ACC112 (cell line): ENCODE measurements around the gene NRM.
"Not testable (repeated sequence)": the region's sequence is repeated elsewhere in the genome, so short reads cannot be mapped to it uniquely, and the experiment has no call there.

Experiments
- H2AFZ ChIP-seq: fragments of 200-600 bp; sonication (generic); one replicate; pipeline ENCODE4 v1.6.0; 2017; ENCODE audit warnings: antibody characterized with exemption, low read length; ENCODE audit not compliant: unreplicated experiment
- H3K27ac ChIP-seq: fragments of 200-600 bp; sonication (generic); 2 replicates; pipeline ENCODE4 v1.5.1; 2014; ENCODE audit warnings: low read depth, mild to moderate bottlenecking, antibody characterized with exemption, low read length, moderate library complexity
- H3K27me3 ChIP-seq: fragments of 200-600 bp; sonication (generic); 2 replicates; pipeline ENCODE4 v1.6.1; 2014; ENCODE audit warnings: mild to moderate bottlenecking, antibody characterized with exemption, low read length, moderate library complexity, mixed read lengths; ENCODE audit not compliant: insufficient read depth
- H3K36me3 ChIP-seq: fragments of 200-600 bp; sonication (generic); 2 replicates; pipeline ENCODE4 v1.6.1; 2016; ENCODE audit warnings: mild to moderate bottlenecking, antibody characterized with exemption, low read length, moderate library complexity, mixed read lengths; ENCODE audit not compliant: insufficient read depth
- H3K4me1 ChIP-seq: fragments of 200-600 bp; sonication (generic); one replicate; pipeline ENCODE4 v1.6.1; 2016; ENCODE audit warnings: low read length, mixed read lengths; ENCODE audit not compliant: insufficient read depth, unreplicated experiment, control insufficient read depth
- H3K4me3 ChIP-seq: fragments of 200-600 bp; sonication (generic); 2 replicates; pipeline ENCODE4 v1.5.1; 2014; ENCODE audit warnings: mild to moderate bottlenecking, low read depth, low read length
- H3K79me2 ChIP-seq: fragments of 200-600 bp; sonication (generic); one replicate; pipeline ENCODE4 v1.6.0; 2016; ENCODE audit warnings: low read length; ENCODE audit not compliant: control insufficient read depth, unreplicated experiment, insufficient read depth

NRM gene

DNA sequence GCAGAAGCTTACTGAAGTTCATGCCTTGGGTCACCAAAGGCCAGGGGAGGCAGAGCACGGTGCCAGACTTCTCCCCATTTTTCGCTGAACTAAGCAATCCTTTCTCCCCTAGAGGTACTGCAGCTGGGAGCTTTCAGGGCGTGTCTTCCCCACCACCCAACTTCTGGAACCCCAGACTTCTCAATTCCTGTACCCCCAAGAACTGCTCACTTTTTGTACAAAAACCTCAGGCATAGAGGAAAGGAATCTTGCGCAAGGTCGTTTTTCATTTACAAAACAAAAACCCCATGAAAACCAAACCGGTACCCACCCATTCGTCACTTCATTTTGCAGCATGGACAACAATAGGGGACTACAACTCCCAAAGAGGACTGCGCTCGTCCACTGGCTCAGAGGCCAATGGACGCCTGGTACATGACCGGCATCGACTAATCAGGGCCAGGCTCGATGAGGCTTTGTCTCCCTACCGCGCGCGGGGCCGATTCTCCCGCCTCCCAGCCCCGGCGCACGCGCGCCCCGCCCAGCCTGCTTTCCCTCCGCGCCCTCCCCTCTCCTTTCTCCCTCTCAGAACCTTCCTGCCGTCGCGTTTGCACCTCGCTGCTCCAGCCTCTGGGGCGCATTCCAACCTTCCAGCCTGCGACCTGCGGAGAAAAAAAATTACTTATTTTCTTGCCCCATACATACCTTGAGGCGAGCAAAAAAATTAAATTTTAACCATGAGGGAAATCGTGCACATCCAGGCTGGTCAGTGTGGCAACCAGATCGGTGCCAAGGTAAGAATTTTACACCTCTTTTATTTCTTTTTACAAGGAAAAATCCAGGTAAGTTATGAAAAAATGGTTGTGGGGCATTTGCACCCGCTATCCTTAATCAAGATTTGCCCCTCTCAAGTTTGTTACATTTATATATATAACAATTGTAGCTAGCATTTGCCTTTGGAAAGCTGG lies 29.3 kb upstream of the NRM start, which contains the start of gene TUBB:
TSS of gene TUBB (plus strand) at position 562 of the 947 bp plus-strand sequence. CDS start at position 717, 155 bp downstream.
- H3K36me3 ChIP-seq = peaks cover 25% of the 10 kb centered on the region; the same call in 1 of the 2 replicates
- H3K4me1 ChIP-seq = peaks cover 39% of the 10 kb centered on the region
- peak within 1 kb of the TSS; percentile 80 for H3K4me3 ChIP-seq
- peak within 1 kb of the TSS; percentile 97 for H3K27ac ChIP-seq
- H3K27me3 ChIP-seq = no peaks in the 10 kb centered on the region
- H3K79me2 ChIP-seq = peaks cover 77% of the 10 kb centered on the region
- H2AFZ ChIP-seq = peak within 1 kb of the TSS; percentile 57

DNA sequence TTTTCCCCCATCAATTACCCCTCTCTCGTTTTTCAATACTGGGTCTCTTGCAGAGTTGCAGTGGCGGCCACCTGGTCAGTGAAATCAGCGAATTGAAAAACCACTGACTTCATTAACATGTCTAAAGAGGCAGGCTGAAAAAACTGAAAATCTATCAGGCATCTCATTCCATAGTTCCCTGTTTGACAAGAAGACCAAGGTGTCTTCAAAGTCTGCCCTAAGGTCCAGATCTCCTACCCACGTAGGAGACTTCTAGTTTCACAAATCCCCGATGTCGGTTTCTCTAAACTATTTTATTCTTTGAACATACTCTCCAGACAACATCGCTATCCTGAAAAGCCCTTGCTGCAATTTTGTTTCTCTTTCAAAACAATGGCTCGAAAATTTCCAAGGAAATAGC lies 28.6 kb upstream of the NRM start:
- Histone ChIP-seq H2AFZ (peak overlapping the region; percentile 57), H3K36me3 (peaks cover 26% of the 10 kb centered on the region; the same call in 1 of the 2 replicates), H3K4me3 (peak overlapping the region; percentile 80), H3K4me1 (peaks cover 32% of the 10 kb centered on the region), H3K27ac (peak overlapping the region; percentile 73), H3K79me2 (peaks cover 74% of the 10 kb centered on the region), H3K27me3 (no peaks in the 10 kb centered on the region)

DNA sequence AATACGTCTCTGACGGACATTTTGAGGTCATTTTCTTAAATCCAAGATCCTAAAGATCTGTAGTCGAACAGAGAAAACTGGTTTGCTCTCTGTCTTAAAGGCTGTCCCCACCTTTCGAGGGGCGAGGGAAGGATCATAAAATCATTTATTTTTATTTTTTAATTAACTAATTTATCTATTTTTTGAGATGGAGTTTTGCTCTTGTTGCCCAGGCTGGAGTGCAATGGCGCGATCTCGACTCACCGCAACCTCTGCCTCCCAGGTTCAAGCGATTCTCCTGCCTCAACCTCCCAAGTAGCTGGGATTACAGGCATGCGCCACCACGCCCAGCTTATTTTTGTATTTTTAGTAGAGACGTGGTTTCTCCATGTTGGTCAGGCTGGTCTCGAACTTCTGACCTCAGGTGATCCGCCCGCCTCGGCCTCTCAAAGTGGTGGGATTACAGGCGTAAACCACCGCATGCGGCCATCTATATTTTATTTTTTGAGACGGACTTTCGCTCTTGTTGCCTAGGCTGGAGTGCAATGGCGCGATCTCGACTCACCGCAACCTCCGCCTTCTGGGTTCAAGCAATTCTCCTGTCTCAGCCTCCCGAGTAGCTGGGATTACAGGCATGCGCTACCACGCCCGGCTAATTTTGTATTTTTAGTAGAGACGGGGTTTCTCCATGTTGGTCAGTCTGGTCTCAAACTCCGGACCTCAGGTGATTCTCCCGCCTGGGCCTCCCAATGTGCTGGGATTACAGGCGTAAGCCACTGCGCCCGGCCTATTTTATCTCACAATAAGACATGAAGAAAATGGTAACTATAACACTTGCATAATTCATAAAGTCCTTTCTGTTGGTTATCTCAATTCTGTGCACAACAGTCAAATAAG lies 27.3 kb upstream of the NRM start:
- Histone ChIP-seq H3K27ac (peak overlapping the region; percentile 92), H2AFZ (peak overlapping the region; percentile 47), H3K4me1 (peaks cover 21% of the 10 kb centered on the region), H3K36me3 (peaks cover 34% of the 10 kb centered on the region; the same call in 1 of the 2 replicates), H3K79me2 (peaks cover 62% of the 10 kb centered on the region), H3K4me3 (peak overlapping the region; percentile 73)
- H3K27me3 ChIP-seq = not testable (repeated sequence)

DNA sequence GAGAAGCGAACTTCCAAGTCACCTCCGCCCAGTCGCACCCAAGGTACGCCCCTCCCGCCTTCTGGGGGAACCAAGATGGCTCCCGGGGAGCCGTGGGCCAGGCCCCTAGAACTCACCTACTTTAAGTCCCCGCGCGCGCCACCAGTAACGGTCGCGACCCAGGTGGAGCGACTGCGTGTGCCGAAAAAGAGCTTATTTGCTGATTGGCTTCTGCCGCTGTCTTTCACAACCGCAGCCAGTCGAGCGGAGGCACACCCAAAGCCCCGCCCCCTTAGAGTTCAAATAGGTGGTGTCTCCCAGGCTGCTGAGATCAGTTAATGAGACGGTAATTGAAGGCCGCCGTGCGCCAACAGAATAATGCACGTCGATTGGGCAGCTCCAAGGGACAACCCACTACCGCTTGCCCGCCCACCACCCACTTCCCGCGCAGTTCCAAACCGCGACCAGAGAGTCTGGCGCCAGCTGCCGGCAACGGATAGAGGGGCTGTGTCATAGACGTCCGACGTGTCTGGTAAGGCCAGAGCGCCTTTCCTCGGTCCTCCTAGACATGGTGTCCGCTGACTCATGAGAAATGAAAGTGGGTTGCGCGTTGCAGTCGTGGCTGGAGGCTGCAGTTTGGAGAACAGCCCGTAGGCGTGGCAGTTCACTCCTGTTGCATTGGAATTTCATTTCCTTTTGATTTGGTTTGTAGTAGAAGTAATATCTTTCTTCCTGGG lies 26.5 kb upstream of the NRM start, which contains the start of gene MDC1:
TSS of gene MDC1 (minus strand) at position 153 of the 716 bp plus-strand sequence. CDS start 2,106 bp downstream, outside the sequence.
- Histone ChIP-seq H3K4me3 (peak within 1 kb of the TSS; percentile 78), H2AFZ (peak within 1 kb of the TSS; percentile 47), H3K4me1 (peaks cover 17% of the 10 kb centered on the region), H3K27ac (peak within 1 kb of the TSS; percentile 92), H3K79me2 (peaks cover 54% of the 10 kb centered on the region), H3K36me3 (peaks cover 36% of the 10 kb centered on the region; the same call in 1 of the 2 replicates), H3K27me3 (no peaks in the 10 kb centered on the region)

DNA sequence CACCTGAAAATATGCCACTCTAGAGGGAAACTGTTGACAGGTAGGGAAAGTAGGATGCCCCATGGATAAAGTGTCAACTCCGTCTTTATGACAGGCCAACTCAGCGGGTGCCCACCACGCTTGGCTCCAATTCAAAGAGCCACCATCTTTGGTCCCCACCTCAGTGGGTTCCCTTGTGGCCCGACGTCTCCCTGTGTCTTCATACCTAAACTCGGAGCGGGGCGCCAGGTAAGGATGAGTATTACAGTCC lies 26.0 kb upstream of the NRM start:
- peak overlapping the region; percentile 78 for H3K4me3 ChIP-seq
- peaks cover 17% of the 10 kb centered on the region for H3K4me1 ChIP-seq
- H2AFZ ChIP-seq = peak overlapping the region; percentile 41
- peaks cover 36% of the 10 kb centered on the region; the same call in 1 of the 2 replicates for H3K36me3 ChIP-seq
- H3K79me2 ChIP-seq = peaks cover 50% of the 10 kb centered on the region
- no peaks in the 10 kb centered on the region for H3K27me3 ChIP-seq
- H3K27ac ChIP-seq = peak overlapping the region; percentile 79

DNA sequence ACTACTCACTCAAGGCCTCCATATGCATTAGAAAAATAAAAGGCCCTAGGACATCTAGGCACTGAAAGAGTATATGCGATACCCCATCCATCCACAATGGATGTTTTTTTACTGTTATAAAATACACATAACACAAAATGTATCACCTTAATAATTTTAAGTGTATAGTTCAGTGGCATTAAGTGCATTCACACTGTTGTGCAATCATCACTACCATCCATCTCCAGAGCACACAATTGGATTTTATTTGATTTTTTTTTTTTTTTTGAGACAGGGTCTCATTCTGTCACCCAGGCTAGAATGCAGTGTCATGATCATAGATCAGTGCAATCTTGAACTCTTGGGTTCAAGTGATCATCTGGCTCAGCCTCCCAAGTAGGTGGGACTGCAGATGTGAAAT lies 23.5 kb upstream of the NRM start:
- no peak overlapping the region for H3K27ac ChIP-seq
- H3K4me3 ChIP-seq = no peak overlapping the region
- peaks cover 29% of the 10 kb centered on the region for H3K79me2 ChIP-seq
- H3K27me3 ChIP-seq = no peaks in the 10 kb centered on the region
- no peak overlapping the region for H2AFZ ChIP-seq
- peaks cover 48% of the 10 kb centered on the region for H3K36me3 ChIP-seq
- H3K4me1 ChIP-seq = peaks cover 17% of the 10 kb centered on the region

DNA sequence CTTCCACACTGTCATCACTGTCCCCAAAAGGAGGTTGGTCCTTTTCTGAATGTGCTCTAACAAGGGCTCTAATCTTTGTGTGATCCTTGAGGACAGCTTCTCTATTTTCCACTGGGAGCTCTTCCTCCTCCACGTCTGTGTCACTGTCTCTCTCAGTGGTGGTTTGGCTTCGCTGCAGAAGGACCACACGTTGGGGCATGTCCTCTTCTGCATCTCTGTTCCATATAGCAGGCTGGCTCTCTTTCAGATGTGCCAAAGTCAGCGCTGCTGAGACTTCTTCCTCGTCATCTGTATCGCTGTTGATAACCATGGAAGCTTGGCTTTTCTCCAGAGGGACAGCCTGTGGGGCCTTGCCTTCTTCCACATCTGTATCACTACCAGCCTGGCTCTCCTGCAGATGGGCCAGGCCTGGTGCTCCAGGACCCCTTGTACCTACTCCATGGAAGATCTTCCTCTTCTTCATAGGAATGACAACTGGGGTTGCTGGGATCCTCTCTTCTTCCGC lies 21.7 kb upstream of the NRM start:
- H3K27me3 ChIP-seq = no peaks in the 10 kb centered on the region
- peaks cover 20% of the 10 kb centered on the region for H3K79me2 ChIP-seq
- H2AFZ ChIP-seq = no peak overlapping the region
- no peak overlapping the region for H3K27ac ChIP-seq
- peaks cover 10% of the 10 kb centered on the region for H3K4me1 ChIP-seq
- H3K36me3 ChIP-seq = peaks cover 50% of the 10 kb centered on the region
- no peak overlapping the region for H3K4me3 ChIP-seq

DNA sequence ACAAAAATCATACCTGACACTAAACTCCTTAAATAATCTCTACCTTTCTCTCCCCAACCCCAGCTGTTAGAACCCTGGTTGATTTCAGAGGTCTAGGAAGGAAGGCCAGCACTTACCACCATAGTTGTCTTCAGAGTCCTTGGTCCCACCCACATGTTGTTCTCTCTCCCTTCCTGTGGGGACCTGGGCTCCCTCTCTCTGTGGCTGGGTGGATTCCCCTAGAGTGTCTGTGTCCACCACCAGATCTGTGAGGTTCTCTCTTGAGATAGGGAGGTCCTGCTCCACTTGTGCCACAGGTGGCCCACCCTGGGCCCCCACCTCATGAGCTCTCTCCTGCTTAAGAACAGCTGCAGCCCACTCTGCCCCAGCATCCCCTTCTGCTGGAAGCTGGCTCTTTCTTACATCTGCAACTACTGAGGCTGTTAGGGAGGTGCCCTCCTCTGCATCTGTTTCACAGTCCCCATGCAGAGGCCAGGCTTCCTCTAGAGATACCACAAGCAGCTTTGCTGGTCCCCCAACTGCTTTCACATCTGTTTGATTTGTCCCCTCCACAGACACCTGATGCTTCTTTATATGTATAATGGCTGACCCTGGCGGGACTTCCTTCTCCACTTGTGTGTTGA lies 21.1 kb upstream of the NRM start:
- H3K27ac ChIP-seq = no peak overlapping the region
- peaks cover 50% of the 10 kb centered on the region for H3K36me3 ChIP-seq
- peaks cover 19% of the 10 kb centered on the region for H3K79me2 ChIP-seq
- no peaks in the 10 kb centered on the region for H3K27me3 ChIP-seq
- H3K4me3 ChIP-seq = no peak overlapping the region
- H3K4me1 ChIP-seq = peaks cover 10% of the 10 kb centered on the region
- H2AFZ ChIP-seq = no peak overlapping the region

DNA sequence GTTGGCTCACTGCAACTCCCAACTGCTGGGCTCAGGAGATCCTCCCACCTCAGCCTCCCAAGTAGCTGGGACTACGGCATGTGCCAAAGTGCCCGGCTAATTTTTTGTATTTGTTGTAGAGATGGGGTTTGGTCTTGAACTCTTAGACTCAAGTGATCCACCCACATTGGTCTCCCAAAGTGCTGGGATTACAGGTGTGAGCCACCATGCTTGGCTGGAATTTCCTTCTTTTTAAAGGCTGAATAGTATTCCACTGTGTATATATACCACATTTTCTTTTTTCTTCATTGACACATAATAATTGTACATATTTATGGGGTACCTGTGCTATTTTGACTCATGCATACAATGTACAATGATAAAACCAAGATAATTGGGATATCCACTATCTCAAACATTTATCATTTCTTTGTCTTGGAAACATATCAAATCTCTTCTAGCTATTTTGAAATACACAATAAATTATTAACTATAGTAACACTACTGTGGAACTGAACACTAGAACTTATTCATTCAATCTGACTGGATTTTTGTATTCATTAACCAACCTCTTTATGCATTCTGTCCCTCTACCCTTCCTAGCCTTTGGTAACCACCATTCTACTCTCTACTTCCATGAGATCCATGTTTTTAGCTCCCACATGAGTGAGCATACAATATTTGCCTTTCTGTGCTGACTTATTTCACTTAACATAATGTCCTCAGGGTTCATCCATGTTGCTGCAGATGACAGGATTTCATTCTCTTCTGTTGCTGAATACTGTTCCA lies 18.5 kb upstream of the NRM start:
- H3K27ac ChIP-seq = no peak overlapping the region
- no peaks in the 10 kb centered on the region for H3K27me3 ChIP-seq
- H3K4me1 ChIP-seq = no peaks in the 10 kb centered on the region
- no peak overlapping the region for H3K4me3 ChIP-seq
- H3K36me3 ChIP-seq = peaks cover 41% of the 10 kb centered on the region
- no peaks in the 10 kb centered on the region for H3K79me2 ChIP-seq
- H2AFZ ChIP-seq = no peak overlapping the region
